22Rv1 (cell line): ENCODE results near the gene CEP89.

ENCODE experiments used
- H3K27ac ChIP-seq: fragments of 450-650 bp; 2 replicates; pipeline ENCODE4 v1.5.1; 2017
- ZFX ChIP-seq: fragments of 450-650 bp; IDR thresholded peaks from 2 replicates; pipeline ENCODE4 v1.6.1; 2017; ENCODE audit warnings: antibody characterized with exemption, borderline replicate concordance
- TF ChIP-seq, protein P1 (sequence below): fragments of 450-650 bp; IDR thresholded peaks from 2 replicates; pipeline ENCODE4 v1.5.1; 2017; ENCODE audit warnings: mild to moderate bottlenecking

Gene CEP89

DNA sequence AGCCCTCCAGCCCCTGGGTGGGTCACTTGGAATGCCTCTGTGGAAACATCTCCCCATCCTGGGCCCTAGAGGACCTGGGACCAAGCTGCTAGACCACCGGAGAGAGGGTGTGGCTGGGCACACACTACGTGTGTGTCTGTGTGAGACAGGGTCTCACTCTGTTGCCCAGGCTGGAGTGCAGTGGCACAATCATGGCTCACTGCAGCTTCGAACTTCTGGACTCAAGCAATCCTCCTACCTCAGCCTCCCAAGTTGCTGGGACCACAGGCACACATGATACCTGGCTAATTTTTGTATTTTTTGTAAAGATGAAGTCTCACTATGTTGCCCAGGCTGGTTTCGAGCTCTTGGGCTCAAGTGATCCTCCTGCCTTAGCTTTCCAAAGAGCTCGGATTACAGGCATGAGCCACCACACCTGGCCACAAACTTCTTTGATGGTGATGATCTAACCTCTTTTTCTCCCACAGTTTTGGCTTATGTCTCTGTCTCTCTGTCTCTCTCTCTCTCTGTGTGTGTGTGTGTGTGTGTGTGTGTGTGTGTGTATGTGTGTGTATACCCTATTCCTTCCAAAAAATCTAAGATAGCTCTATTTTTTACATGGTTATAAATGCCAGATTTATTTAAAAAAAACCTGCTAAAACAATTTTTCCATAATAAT lies 70.1 kb downstream of the CEP89 start:
- TF ChIP-seq ZFX = no peak
- TF ChIP-seq, protein P1, sequence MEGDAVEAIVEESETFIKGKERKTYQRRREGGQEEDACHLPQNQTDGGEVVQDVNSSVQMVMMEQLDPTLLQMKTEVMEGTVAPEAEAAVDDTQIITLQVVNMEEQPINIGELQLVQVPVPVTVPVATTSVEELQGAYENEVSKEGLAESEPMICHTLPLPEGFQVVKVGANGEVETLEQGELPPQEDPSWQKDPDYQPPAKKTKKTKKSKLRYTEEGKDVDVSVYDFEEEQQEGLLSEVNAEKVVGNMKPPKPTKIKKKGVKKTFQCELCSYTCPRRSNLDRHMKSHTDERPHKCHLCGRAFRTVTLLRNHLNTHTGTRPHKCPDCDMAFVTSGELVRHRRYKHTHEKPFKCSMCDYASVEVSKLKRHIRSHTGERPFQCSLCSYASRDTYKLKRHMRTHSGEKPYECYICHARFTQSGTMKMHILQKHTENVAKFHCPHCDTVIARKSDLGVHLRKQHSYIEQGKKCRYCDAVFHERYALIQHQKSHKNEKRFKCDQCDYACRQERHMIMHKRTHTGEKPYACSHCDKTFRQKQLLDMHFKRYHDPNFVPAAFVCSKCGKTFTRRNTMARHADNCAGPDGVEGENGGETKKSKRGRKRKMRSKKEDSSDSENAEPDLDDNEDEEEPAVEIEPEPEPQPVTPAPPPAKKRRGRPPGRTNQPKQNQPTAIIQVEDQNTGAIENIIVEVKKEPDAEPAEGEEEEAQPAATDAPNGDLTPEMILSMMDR = no peak
- H3K27ac ChIP-seq = no peak overlapping the region

DNA sequence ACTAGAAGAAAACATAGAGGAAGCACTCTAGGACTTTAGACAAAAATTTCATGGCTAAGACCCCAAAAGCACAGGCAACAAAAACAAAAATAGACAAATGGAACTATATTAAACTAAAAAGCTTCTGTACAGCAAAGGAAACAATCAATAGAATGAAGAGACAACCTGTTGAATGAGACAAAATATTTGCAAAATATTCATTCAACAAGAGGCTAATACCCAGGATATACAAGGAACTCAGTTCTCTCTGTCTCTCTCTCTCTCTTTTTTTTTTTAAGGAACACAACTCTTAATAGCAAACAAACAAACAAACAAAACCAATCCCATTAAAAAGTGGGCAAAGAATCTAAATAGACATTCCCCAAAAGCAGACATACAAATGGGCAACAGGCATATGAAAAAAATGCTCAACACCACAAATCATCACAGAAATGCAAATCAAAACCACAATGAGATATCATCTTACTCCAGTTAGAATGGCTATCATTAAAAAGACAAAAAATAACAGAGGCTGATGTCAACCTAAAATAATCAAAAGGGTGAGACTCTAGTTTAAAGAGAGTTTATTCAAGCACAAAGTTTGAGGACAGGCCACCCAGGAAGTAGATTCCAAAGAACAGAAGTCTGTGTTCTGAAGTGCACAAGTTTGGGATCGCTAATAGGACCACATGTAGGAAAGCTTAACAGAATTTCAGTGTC lies 75.1 kb downstream of the CEP89 start:
- H3K27ac ChIP-seq = no peak overlapping the region
- TF ChIP-seq, protein P1 = no peak
- TF ChIP-seq ZFX = no peak

DNA sequence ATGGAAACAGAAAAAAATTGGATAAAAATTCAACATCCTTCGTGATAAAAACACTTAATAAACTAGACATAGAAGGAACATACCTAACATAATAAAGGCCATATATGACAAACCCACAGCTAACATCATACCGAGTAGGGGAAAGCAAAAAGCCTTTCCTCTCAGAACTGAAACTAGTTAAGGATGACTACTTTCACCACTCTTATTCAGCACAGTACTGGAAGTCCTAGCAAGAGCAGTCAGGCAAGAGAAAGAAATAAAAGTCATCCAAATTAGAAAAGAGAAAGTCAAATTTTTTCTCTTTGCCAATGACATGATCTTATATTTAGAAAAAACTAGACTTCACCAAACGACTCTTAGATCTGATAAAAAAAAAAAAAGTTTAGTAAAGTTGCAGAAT lies 76.4 kb downstream of the CEP89 start:
- TF ChIP-seq, protein P1 = no peak
- TF ChIP-seq ZFX = no peak

DNA sequence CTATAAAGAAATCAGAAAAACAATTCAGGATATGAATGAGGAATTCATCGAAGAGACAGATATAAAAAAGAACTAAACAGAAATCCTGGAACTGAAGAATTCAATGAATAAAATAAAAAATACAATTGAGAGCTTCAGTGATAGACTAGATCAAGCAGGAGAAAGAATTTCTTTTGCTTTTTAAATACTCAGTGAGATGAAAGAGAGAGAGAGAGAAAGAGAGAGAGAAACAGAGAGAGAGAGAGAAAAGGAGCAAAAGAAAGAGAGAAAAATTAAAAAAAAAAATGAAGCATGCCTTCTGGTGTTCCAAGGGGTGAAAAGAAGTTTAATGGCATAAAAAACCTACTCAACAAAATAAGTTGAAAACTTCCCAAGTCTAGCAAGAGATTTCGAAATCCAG lies 80.1 kb downstream of the CEP89 start:
- H3K27ac ChIP-seq = no peak overlapping the region
- TF ChIP-seq, protein P1 = no peak
- TF ChIP-seq ZFX = no peak

More for the DNA sequence above, 76.4 kb downstream of the CEP89 start:
- no peak overlapping the region for H3K27ac ChIP-seq

DNA sequence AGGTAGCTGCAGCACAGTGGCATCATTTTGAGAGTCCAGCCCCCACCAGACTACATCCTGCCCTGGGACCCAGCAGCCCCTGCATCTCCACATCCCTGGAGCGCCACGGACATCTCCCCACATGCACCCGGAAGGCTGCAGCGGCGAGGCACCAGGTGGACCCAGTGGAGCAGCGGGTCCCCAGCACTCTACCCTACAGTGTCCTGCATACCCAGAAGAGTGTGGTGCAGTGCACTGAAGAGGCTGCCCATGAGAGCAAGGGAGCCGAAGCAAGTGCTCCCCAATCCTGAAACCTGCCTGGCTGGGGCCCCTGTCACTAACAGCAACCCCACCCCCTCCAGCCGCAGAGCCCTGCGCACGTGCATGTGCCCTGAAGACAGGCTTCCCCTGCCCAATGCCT lies 80.9 kb downstream of the CEP89 start:
- TF ChIP-seq ZFX = no peak
- TF ChIP-seq, protein P1 = no peak
- no peak overlapping the region for H3K27ac ChIP-seq

DNA sequence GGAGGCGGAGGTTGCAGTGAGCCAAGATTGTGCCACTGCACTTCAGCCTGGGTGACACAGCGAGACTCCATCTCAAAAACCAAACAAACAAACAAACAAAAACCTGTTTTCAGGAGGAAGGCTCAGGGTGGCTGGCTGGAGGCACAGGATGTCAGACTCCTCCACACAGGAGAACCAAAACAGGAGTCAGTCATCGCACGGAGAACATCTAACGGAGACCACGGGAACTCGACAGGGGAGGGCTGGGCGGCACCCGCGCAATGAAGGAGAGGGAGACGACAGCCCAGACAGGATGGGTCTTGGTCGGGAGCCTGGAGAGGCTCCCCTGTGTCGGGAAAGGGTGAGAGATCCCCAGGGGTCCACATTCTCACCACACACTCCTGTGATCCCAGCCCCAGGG lies 81.4 kb downstream of the CEP89 start:
- TF ChIP-seq, protein P1 = no peak
- no peak for TF ChIP-seq ZFX
- no peak overlapping the region for H3K27ac ChIP-seq
